Activated naive CD8-positive, alpha-beta T cell treated with anti-CD3 and anti-CD28 coated beads, Interleukin-2, amount 50 U/mL, for 24 hours (primary cell): Measurements from ENCODE around the gene SDS.

Source experiments
- ATAC-seq: fragments of 150-1000 bp; cut with Tn5 transposase; one replicate; pipeline ENCODE4 v1.10.0; 2021
- DNase-seq: peaks from one replicate; pipeline ENCODE4 v3.0.0; 2021
- H3K27ac Mint-ChIP-seq: one replicate; pipeline ENCODE4 v1.8.0; 2021; ENCODE audit warnings: mild to moderate bottlenecking, mixed read lengths
- H3K27me3 Mint-ChIP-seq: one replicate; pipeline ENCODE4 v1.8.0; 2021; ENCODE audit warnings: mixed read lengths
- H3K36me3 Mint-ChIP-seq: one replicate; pipeline ENCODE4 v1.8.0; 2021; ENCODE audit warnings: low read depth, mixed read lengths
- H3K4me1 Mint-ChIP-seq: one replicate; pipeline ENCODE4 v1.8.0; 2021; ENCODE audit warnings: mixed read lengths
- H3K4me3 Mint-ChIP-seq: one replicate; pipeline ENCODE4 v1.8.0; 2021; ENCODE audit warnings: mild to moderate bottlenecking, moderate library complexity, mixed read lengths
- H3K9me3 Mint-ChIP-seq: one replicate; pipeline ENCODE4 v1.8.0; 2021; ENCODE audit warnings: mixed read lengths

The SDS gene

GRCh38 chr12:113385282-113385882 is 18.3 kb downstream of the SDS start:
- Mint-ChIP-seq H3K36me3 (peaks cover 1% of the 10 kb centered on the region), H3K4me3 (no peak overlapping the region), H3K27me3 (no peaks in the 10 kb centered on the region), H3K9me3 (no peaks in the 10 kb centered on the region), H3K27ac (no peak overlapping the region), H3K4me1 (no peaks in the 10 kb centered on the region)
- DNase-seq, result no peak
- ATAC-seq, result no peak

GRCh38 chr12:113384778-113385177 is 18.9 kb downstream of the SDS start:
- ATAC-seq, result no peak
- no peak overlapping the region for H3K4me3 Mint-ChIP-seq
- no peaks in the 10 kb centered on the region for H3K4me1 Mint-ChIP-seq

GRCh38 chr12:113382206-113382605 is 21.5 kb downstream of the SDS start:
- ATAC-seq, result no peak
- H3K27me3 Mint-ChIP-seq, result no peaks in the 10 kb centered on the region
- no peak overlapping the region for H3K27ac Mint-ChIP-seq
- H3K9me3 Mint-ChIP-seq, result no peaks in the 10 kb centered on the region
- H3K36me3 Mint-ChIP-seq, result peaks cover 12% of the 10 kb centered on the region
- no peak overlapping the region for H3K4me3 Mint-ChIP-seq
- DNase-seq, result no peak
- H3K4me1 Mint-ChIP-seq, result no peaks in the 10 kb centered on the region

More at GRCh38 chr12:113384778-113385177, 18.9 kb downstream of the SDS start:
- H3K27me3 Mint-ChIP-seq, result no peaks in the 10 kb centered on the region
- no peak for DNase-seq
- no peaks in the 10 kb centered on the region for H3K9me3 Mint-ChIP-seq
- peaks cover 3% of the 10 kb centered on the region for H3K36me3 Mint-ChIP-seq
- H3K27ac Mint-ChIP-seq, result no peak overlapping the region

- H3K4me1 Mint-ChIP-seq, result no peaks in the 10 kb centered on the region
- no peak overlapping the region for H3K4me3 Mint-ChIP-seq
- no peak for DNase-seq
- H3K9me3 Mint-ChIP-seq, result no peaks in the 10 kb centered on the region
- no peaks in the 10 kb centered on the region for H3K27me3 Mint-ChIP-seq
- H3K27ac Mint-ChIP-seq, result no peak overlapping the region
- H3K36me3 Mint-ChIP-seq, result peaks cover 13% of the 10 kb centered on the region
- ATAC-seq, result no peak
These were observed 22.5 kb downstream of the SDS start for GRCh38 chr12:113381220-113381619.

- Mint-ChIP-seq H3K27me3 (no peaks in the 10 kb centered on the region), H3K9me3 (no peaks in the 10 kb centered on the region), H3K36me3 (peaks cover 15% of the 10 kb centered on the region), H3K4me3 (no peak overlapping the region), H3K27ac (no peak overlapping the region), H3K4me1 (no peaks in the 10 kb centered on the region)
- no peak for ATAC-seq
- no peak for DNase-seq
These were observed 25.4 kb downstream of the SDS start for GRCh38 chr12:113378291-113378690.

GRCh38 chr12:113374823-113375428 is 28.8 kb downstream of the SDS start:
- DNase-seq (no peak), ATAC-seq (no peak)
- no peaks in the 10 kb centered on the region for H3K9me3 Mint-ChIP-seq
- no peak overlapping the region for H3K27ac Mint-ChIP-seq
- peaks cover 15% of the 10 kb centered on the region for H3K36me3 Mint-ChIP-seq
- H3K4me1 Mint-ChIP-seq, result no peaks in the 10 kb centered on the region
- no peaks in the 10 kb centered on the region for H3K27me3 Mint-ChIP-seq
- no peak overlapping the region for H3K4me3 Mint-ChIP-seq

GRCh38 chr12:113373969-113374368 is 29.7 kb downstream of the SDS start:
- Mint-ChIP-seq H3K27ac (no peak overlapping the region), H3K4me3 (no peak overlapping the region), H3K4me1 (no peaks in the 10 kb centered on the region), H3K9me3 (no peaks in the 10 kb centered on the region), H3K36me3 (peaks cover 13% of the 10 kb centered on the region), H3K27me3 (no peaks in the 10 kb centered on the region)
- ATAC-seq, result no peak
- DNase-seq, result no peak

- Mint-ChIP-seq H3K4me3 (no peak overlapping the region), H3K4me1 (no peaks in the 10 kb centered on the region), H3K27me3 (no peaks in the 10 kb centered on the region), H3K9me3 (no peaks in the 10 kb centered on the region), H3K36me3 (peaks cover 15% of the 10 kb centered on the region), H3K27ac (no peak overlapping the region)
- DNase-seq (no peak), ATAC-seq (no peak)
These were observed 30.2 kb downstream of the SDS start for GRCh38 chr12:113373440-113373839.

GRCh38 chr12:113372371-113372770 is 31.3 kb downstream of the SDS start:
- H3K4me3 Mint-ChIP-seq, result no peak overlapping the region
- no peaks in the 10 kb centered on the region for H3K27me3 Mint-ChIP-seq
- no peak for ATAC-seq
- H3K9me3 Mint-ChIP-seq, result no peaks in the 10 kb centered on the region
- H3K36me3 Mint-ChIP-seq, result peaks cover 10% of the 10 kb centered on the region
- H3K4me1 Mint-ChIP-seq, result no peaks in the 10 kb centered on the region
- DNase-seq, result no peak
- H3K27ac Mint-ChIP-seq, result no peak overlapping the region

- H3K27ac Mint-ChIP-seq, result no peak overlapping the region
- no peaks in the 10 kb centered on the region for H3K27me3 Mint-ChIP-seq
- no peak overlapping the region for H3K4me3 Mint-ChIP-seq
- ATAC-seq, result no peak
- no peaks in the 10 kb centered on the region for H3K4me1 Mint-ChIP-seq
- H3K36me3 Mint-ChIP-seq, result peaks cover 8% of the 10 kb centered on the region
- H3K9me3 Mint-ChIP-seq, result no peaks in the 10 kb centered on the region
- DNase-seq, result no peak
These were observed 31.9 kb downstream of the SDS start for GRCh38 chr12:113371808-113372207.

GRCh38 chr12:113370923-113371682 is 32.6 kb downstream of the SDS start:
- H3K4me3 Mint-ChIP-seq, result no peak overlapping the region
- peaks cover 8% of the 10 kb centered on the region for H3K36me3 Mint-ChIP-seq
- H3K27ac Mint-ChIP-seq, result no peak overlapping the region
- ATAC-seq (no peak), DNase-seq (no peak)
- no peaks in the 10 kb centered on the region for H3K27me3 Mint-ChIP-seq
- no peaks in the 10 kb centered on the region for H3K4me1 Mint-ChIP-seq
- no peaks in the 10 kb centered on the region for H3K9me3 Mint-ChIP-seq

- H3K27ac Mint-ChIP-seq, result no peak overlapping the region
These were observed 34.2 kb downstream of the SDS start for GRCh38 chr12:113369391-113369985.

GRCh38 chr12:113368331-113368730 is 35.4 kb downstream of the SDS start:
- Mint-ChIP-seq H3K4me3 (no peak overlapping the region), H3K36me3 (peaks cover 12% of the 10 kb centered on the region), H3K27me3 (no peaks in the 10 kb centered on the region), H3K27ac (no peak overlapping the region), H3K9me3 (no peaks in the 10 kb centered on the region), H3K4me1 (no peaks in the 10 kb centered on the region)
- DNase-seq (no peak), ATAC-seq (no peak)

More at GRCh38 chr12:113369391-113369985, 34.2 kb downstream of the SDS start:
- H3K27me3 Mint-ChIP-seq, result no peaks in the 10 kb centered on the region
- DNase-seq (no peak), ATAC-seq (no peak)
- H3K4me1 Mint-ChIP-seq, result no peaks in the 10 kb centered on the region
- H3K9me3 Mint-ChIP-seq, result no peaks in the 10 kb centered on the region
- no peak overlapping the region for H3K4me3 Mint-ChIP-seq
- peaks cover 12% of the 10 kb centered on the region for H3K36me3 Mint-ChIP-seq

- H3K4me3 Mint-ChIP-seq, result no peak overlapping the region
- DNase-seq (no peak), ATAC-seq (no peak)
- no peaks in the 10 kb centered on the region for H3K27me3 Mint-ChIP-seq
- H3K9me3 Mint-ChIP-seq, result no peaks in the 10 kb centered on the region
- no peak overlapping the region for H3K27ac Mint-ChIP-seq
- peaks cover 9% of the 10 kb centered on the region for H3K36me3 Mint-ChIP-seq
- H3K4me1 Mint-ChIP-seq, result peaks cover under 1% of the 10 kb centered on the region
These were observed 36.9 kb downstream of the SDS start for GRCh38 chr12:113366827-113367226.
